Tibial nerve (tissue), 4 donors: ENCODE results near the gene CCDC88C. TPM values are rescaled to one million over a fixed set of nuclear protein-coding genes. Genes with fewer than 3 reads are reported as not detected.

Experiments used
- DNase-seq, 2 donors: peaks; one replicate each; pipeline ENCODE4 v3.0.0-alpha.2; 2019; ENCODE audit warnings: low spot score in 2 of 2
- H3K27ac ChIP-seq, 4 donors: fragments of 200-600 bp; sonication (generic) in 3 of 4; one replicate each; pipeline ENCODE4 v1.5.1; 2017 to 2019; ENCODE audit warnings: mild to moderate bottlenecking in 1 of 4
- H3K27me3 ChIP-seq, 2 donors: fragments of 200-600 bp; sonication (generic) in 1 of 2; one replicate each; pipeline versions ENCODE4 v1.5.1 to v1.6.0; 2017 to 2019
- H3K36me3 ChIP-seq, 3 donors: fragments of 200-600 bp; sonication (generic); one replicate each; pipeline ENCODE4 v1.5.1; 2018 to 2019
- H3K4me1 ChIP-seq, 4 donors: fragments of 200-600 bp; sonication (generic) in 3 of 4; one replicate each; pipeline ENCODE4 v1.5.1; 2017 to 2019
- H3K4me3 ChIP-seq, 4 donors: fragments of 200-600 bp; sonication (generic) in 3 of 4; one replicate each; pipeline ENCODE4 v1.5.1; 2017 to 2019; ENCODE audit warnings: mild to moderate bottlenecking in 1 of 4, moderate library complexity in 1 of 4
- H3K9me3 ChIP-seq, 4 donors: fragments of 200-600 bp; sonication (generic) in 3 of 4; one replicate each; pipeline ENCODE4 v1.5.1; 2017 to 2019
- EP300 ChIP-seq, 2 donors: sonication (generic); formaldehyde crosslinking; IDR thresholded peaks; one replicate each; pipeline ENCODE4 v1.6.1; 2017; ENCODE audit warnings: antibody characterized with exemption in 2 of 2, mild to moderate bottlenecking in 1 of 2
- POLR2A ChIP-seq, 2 donors: fragments of 450-650 bp; IDR thresholded peaks; one replicate each; pipeline ENCODE4 v1.6.1; 2017; ENCODE audit warnings: antibody characterized with exemption in 2 of 2, mild to moderate bottlenecking in 2 of 2, moderate library complexity in 2 of 2
- WGBS, 2 donors: methylation state at CpG; one replicate each; pipeline ENCODE4 v1.1.5; 2018; 5-methylcytosine and 5-hydroxymethylcytosine counted together
- total RNA-seq, 4 donors: library from RNA; depleted of rRNA; stranded (reverse); fragments of >200 nt; gene quantifications; one replicate each; pipeline ENCODE4 v1.1.0, GENCODE V29; 2016
- TF ChIP-seq, protein P1 (sequence below), 5 experiments: fragments of 200-600 bp in 3 of 5; fragments of 450-650 bp in 2 of 5; sonication (generic) in 3 of 5; IDR thresholded peaks; one replicate each; pipeline ENCODE4 v1.5.1; 2016 to 2019; ENCODE audit warnings: antibody characterized with exemption in 5 of 5, mild to moderate bottlenecking in 3 of 5, moderate library complexity in 2 of 5

Gene CCDC88C
- total RNA-seq, 4 donors from 2014 or later = 3.6 to 12.6 (median 6.8) TPM

DNA sequence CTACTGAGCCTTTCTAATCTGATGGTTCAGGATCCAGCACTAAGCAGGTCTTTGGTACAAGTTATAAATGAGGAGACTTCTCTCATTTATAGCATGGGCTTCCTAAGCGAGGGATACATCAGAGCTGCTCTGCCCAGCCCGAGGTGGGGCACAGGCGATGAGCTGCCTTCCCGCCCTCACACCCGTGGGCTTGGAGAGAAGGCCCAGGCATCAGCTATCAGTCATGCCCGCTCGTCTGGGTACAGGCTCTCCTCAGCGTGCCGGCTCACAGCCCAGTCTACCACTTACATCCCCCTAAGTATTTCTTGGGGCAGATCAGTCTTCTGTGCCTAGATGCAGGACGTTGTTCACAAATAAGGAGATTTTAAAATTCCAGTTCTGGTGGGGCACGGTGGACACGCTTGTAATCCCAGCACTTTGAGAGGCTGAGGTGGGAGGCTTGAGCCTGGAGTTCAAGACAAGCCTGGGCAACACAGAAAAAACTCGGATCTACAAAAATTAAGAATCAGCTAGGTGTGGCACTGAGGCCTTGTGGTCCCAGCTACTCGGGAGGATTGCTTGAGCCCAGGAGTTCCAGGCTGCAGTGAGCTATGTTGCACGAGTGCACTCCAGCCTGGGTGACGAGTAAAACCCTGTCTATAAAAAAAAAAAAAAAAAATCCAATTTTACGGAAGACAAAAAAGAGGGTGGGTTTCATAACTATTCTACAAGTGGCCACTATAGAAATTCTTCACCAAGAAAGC lies 57.0 kb downstream of the CCDC88C start:
- DNase-seq = no peak

DNA sequence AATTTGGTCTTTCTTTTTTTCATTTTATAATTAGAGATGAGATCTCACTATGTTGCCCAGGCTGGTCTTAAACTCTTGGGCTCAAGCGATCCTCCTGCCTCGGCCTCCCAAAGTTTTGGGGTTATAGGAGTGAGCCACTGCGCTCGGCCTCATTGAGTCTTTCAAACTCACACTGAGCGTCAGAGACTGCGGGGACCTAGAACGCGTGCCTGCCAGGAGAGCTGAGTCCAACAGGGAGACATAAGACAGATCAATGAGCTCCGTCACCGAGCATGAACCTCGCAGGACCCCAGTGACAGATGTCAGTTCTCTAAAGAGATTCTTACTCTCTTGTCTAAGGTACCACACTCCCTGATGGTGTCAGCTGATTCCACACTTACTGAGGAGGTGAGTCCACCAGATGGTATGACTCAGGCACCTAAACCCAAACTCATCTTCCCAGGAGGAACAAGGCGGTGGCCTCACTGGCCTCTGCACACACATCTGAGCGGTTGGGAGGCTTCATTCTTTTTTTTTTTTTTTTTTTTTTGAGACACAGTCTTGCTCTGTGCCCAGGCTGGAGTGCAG lies 58.9 kb downstream of the CCDC88C start:
- H3K36me3 ChIP-seq = no peaks in the 10 kb centered on the region
- H3K27ac ChIP-seq = no peak overlapping the region
- H3K4me1 ChIP-seq = peaks cover 0 to 14% (median 0%) of the 10 kb centered on the region in 4 donors
- no peak overlapping the region for H3K4me3 ChIP-seq
- H3K27me3 ChIP-seq = peaks cover 0 to 8% of the 10 kb centered on the region in 2 donors
- no peaks in the 10 kb centered on the region for H3K9me3 ChIP-seq
- no peak for TF ChIP-seq POLR2A (IDR thresholded peaks at IDR 0.05)
- TF ChIP-seq, protein P1, sequence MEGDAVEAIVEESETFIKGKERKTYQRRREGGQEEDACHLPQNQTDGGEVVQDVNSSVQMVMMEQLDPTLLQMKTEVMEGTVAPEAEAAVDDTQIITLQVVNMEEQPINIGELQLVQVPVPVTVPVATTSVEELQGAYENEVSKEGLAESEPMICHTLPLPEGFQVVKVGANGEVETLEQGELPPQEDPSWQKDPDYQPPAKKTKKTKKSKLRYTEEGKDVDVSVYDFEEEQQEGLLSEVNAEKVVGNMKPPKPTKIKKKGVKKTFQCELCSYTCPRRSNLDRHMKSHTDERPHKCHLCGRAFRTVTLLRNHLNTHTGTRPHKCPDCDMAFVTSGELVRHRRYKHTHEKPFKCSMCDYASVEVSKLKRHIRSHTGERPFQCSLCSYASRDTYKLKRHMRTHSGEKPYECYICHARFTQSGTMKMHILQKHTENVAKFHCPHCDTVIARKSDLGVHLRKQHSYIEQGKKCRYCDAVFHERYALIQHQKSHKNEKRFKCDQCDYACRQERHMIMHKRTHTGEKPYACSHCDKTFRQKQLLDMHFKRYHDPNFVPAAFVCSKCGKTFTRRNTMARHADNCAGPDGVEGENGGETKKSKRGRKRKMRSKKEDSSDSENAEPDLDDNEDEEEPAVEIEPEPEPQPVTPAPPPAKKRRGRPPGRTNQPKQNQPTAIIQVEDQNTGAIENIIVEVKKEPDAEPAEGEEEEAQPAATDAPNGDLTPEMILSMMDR (IDR thresholded peaks at IDR 0.05) = no peak
- TF ChIP-seq EP300 (IDR thresholded peaks at IDR 0.05) = no peak
- 93 to 97% methylated on average over 13 of the region's 13 CpGs for WGBS, 2 donors
- no peak for DNase-seq

More for the DNA sequence above, 57.0 kb downstream of the CCDC88C start:
- TF ChIP-seq, protein P1 (IDR thresholded peaks at IDR 0.05) = no peak
- Histone ChIP-seq H3K9me3 (no peaks in the 10 kb centered on the region), H3K36me3 (no peaks in the 10 kb centered on the region), H3K27ac (no peak overlapping the region), H3K27me3 (no peaks in the 10 kb centered on the region), H3K4me3 (no peak overlapping the region), H3K4me1 (peaks cover 0 to 11% (median 0%) of the 10 kb centered on the region in 4 donors)
- 86% methylated on average over 17 of the region's 17 CpGs for WGBS, 2 donors

GRCh38 chr14:91358025-91358319 lies 59.6 kb downstream of the CCDC88C start:
- no peak for DNase-seq
- peaks cover 0 to 14% of the 10 kb centered on the region in 2 donors for H3K27me3 ChIP-seq
- no peak for TF ChIP-seq EP300 (IDR thresholded peaks at IDR 0.05)
- TF ChIP-seq, protein P1 (IDR thresholded peaks at IDR 0.05) = no peak
- 92% methylated on average over 9 of the region's 9 CpGs for WGBS, 2 donors
- no peak overlapping the region for H3K27ac ChIP-seq
- peaks cover 0 to 14% (median 1%) of the 10 kb centered on the region in 4 donors for H3K4me1 ChIP-seq
- no peaks in the 10 kb centered on the region for H3K9me3 ChIP-seq
- no peaks in the 10 kb centered on the region for H3K36me3 ChIP-seq
- H3K4me3 ChIP-seq = no peak overlapping the region

DNA sequence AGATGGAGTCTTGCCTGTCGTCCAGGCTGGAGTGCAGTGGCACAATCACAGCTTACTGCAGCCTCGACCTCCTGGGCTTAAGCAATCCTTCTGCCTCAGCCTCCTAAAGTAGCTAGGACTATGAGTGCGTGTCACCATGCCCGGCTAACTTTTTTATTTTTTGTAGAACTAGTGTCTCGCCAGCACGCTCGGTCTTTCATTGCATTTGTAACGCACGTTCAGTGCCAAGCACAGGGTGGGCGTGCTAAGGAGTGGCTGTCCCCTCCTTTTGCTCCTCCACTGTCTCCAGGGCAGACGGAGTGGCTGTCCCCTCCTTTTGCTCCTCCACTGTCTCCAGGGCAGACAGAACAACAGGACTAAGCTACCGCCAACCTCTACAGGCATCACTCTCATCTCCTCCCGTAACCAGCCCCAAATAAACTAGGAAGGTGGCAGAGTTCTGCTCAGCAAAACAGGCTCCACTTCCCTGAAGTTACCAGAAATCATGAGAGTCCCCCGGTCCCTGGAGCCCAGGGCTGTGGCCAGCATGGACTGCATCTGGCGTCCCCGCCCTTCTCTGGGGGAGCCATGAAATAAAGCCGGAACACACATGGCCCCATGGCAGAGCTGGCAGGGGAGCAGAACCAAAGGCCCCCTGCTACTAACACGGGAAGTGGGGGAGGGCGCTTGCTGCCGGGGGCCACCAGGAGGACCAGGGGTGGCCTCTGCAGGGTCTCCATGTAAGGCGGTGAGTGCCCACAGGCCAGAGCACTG lies 60.2 kb downstream of the CCDC88C start:
- H3K9me3 ChIP-seq = no peaks in the 10 kb centered on the region
- TF ChIP-seq, protein P1 (IDR thresholded peaks at IDR 0.05) = no peak
- TF ChIP-seq EP300 (IDR thresholded peaks at IDR 0.05) (no peak), POLR2A (IDR thresholded peaks at IDR 0.05) (no peak)
- WGBS, 2 donors = 79 to 83% methylated on average over 18 to 21 of the region's 21 CpGs
- H3K27me3 ChIP-seq = peaks cover 0 to 16% of the 10 kb centered on the region in 2 donors
- H3K27ac ChIP-seq = no peak overlapping the region
- no peaks in the 10 kb centered on the region for H3K36me3 ChIP-seq
- H3K4me3 ChIP-seq = no peak overlapping the region
- no peak for DNase-seq
- H3K4me1 ChIP-seq = peaks cover 0 to 19% (median 6%) of the 10 kb centered on the region in 4 donors
